CD4-positive, alpha-beta T cell treated with Interleukin-1 beta for 1 hour (primary cell): ENCODE data around the gene CLEC11A.
A peak's percentile ranks its signal among the peaks of the same experiment; 100 is the strongest.

ENCODE experiments used
- DNase-seq, 2 donors: peaks; one replicate each; pipeline ENCODE4 v3.0.0-alpha.2; 2020 to 2022

CLEC11A gene, protein sequence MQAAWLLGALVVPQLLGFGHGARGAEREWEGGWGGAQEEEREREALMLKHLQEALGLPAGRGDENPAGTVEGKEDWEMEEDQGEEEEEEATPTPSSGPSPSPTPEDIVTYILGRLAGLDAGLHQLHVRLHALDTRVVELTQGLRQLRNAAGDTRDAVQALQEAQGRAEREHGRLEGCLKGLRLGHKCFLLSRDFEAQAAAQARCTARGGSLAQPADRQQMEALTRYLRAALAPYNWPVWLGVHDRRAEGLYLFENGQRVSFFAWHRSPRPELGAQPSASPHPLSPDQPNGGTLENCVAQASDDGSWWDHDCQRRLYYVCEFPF

DNA sequence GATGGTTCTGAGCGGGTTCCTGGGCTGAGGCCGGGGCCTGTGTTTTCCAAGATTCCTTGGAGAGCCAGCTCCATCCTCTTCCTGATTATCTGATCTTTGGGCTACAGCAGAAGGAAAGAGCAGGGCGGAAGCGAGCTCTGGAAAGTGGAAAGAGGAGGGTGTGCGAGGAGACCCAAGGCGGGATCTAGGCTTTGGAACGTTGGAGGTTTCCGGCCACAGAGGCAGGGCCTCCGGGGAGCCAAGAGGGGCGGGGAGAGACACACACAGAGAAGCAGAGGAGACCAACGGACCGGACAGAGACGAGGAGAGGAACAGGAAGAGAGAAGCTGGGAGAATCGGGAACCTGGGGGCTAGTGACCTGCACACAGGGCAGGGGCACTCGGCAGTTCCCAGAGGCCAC is at the start of gene CLEC11A:
Gene CLEC11A, plus strand, starts transcription at position 296 of the 400 bp plus-strand sequence. CDS start 162 bp downstream, outside the sequence.
- no peak for DNase-seq

DNA sequence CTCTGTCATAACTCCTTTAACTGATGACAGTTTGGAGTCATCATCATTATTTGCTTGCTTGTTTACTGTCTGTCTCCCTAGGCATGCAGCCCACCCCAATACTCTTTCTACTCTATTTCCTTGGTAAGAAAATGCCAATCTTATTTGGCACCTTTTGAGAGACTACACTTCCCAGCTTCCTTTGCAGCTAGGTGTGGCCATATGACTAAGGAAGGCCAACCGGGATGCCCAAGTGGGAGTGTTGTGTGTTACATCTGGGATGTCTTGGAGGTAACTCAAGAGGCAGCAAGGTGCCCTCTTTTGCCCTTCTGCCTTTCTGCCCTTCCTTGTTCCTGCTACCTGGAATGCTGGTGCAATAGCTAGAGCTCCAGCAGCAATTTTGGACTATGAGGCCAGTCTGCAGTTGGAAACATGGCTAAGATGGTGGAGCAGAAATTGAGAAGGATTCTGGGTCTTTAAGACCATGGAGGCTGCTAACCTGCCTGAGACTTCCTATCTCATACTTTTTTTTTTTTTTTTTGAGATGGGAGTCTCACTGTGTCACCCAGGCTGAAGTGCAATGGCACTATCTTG is 46.5 kb upstream of the CLEC11A start:
- no peak for DNase-seq

DNA sequence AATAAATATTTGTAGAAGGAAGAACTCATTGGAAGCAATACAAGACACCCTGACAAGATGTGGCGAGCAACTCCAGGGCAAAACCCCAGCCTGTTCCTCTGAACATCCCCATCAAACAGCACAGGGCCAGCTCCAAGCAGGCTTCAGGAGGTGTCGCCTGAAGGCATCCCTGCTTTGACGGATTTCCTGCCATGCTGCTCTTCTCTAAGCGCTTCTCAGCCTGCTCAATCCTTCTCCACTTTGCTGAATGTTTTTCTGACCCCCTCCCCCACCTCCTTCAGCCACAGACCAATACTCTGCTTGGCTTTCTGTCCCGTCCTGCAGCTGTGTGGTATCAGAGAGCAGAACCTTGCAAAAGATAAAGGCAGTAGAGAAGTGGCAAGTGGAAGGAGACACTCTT is 45.5 kb upstream of the CLEC11A start:
- no peak for DNase-seq

DNA sequence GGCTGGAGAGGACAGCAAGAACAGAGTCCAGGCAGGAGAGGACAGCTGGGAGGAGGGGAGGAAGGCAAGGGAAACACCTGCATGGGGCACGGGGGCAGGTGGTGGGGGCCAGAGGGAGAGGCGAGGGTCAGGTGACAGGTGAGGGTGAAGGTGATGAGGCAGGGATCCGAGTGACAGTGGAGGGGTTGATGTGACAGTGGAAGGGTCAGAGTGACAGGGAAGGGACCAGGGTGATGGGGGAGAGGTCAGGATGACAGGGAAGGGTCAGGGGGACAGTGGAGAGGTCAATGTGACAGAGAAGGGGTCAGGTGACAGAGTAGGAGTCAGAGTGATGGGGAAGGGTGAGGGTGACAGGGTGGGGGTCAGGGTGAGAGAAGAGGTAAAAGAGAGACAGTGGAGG is 44.8 kb upstream of the CLEC11A start:
- DNase-seq = no peak

DNA sequence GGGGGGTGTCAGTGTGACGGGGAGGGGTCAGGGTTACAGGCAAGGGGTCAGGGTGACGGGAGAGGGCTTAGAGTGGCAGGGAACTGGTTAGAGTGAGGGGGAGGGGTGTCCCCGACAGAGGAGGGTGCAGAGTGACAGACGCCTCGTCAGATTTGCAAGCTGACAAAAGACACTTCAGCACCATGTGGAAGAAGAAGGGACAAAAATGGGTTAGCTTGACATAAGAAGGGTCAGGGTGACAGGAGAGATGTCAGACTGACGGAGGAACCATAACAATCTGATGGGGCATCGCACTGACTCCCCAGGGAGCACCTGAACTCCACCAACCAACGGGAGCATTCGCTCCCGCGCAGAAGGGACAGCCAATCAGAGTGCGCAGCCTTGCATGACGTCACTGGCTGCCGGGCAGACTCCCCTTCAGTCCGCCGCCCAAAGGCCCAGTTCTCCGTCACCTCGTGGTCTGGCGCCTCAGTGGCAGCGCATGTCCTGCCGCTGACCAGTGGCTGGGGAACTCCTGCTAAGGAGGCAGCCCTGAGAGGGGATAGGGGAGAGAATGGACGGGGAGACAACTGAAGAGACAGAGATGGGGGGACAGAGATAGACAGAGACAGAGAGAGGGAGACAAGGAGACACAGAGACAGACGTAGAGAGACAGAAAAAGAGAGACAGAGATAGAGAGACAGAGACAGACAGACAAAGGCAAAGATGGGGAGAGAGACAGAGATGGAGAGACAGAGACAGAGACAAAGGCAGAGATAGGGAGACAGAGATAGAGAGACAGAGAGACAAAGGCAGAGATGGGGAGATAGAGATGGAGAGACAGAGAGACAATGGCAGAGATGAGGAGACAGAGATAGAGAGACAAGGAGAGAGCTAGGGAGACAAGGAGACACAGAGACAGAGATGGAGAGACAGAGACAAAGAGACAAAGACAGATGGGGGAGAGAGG is 43.7 kb upstream of the CLEC11A start:
- peak; percentile 78 to 89 for DNase-seq

DNA sequence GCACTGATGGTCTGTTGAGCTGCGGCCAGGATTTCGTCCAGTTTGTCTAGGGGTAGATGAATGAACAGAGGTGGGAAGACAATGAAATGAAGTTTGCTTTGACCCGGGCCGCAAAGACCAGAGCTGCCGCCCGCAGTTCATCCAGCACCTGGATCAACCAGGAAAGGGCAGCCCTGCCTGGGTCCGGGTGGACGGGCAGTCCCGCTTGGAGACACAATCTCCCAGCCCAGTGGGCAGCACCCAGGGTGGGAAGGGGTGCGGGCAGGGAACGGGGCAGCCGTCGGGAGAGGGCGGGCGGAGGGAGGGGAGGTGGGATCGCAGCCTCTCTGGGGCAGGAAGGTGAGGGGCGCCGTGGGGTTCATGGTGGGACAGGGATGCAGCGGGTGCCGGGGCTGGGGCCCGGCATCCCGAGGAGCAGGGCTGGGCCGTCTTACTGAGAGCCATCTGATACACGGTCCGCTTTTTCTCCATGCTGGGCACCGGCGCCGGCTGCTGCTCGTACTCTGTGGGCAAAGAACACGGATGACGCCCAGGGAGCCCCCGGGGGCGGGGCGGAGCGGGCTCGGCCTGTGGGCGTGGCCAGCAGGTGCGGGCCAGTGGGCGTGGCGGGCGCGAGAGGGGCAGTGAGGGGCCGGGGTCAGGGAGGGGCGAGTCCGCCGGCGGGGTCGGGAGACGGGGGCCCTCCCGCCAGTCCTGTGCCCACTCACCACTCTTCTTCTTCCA is 36.7 kb upstream of the CLEC11A start:
- no peak for DNase-seq

DNA sequence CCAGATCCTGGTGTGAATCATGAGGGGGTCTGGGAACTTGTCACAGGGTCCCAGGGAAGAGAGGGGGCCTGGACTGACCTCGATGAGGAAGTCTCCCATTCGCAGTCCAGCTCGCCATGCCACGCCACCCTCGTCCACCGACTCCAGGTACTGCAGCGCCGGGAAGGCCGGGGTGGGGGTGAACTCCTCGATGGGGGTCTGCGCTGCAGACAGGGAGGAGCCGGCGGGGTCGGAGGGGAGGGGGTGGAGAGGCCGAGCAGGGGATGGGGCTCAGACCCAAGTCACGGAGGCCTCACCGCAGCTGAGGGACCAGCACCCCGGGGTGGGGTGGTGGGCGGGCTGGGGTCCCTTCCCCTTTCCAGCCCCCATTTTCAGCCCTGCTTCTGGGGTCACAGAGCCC is 34.4 kb upstream of the CLEC11A start:
- no peak for DNase-seq

DNA sequence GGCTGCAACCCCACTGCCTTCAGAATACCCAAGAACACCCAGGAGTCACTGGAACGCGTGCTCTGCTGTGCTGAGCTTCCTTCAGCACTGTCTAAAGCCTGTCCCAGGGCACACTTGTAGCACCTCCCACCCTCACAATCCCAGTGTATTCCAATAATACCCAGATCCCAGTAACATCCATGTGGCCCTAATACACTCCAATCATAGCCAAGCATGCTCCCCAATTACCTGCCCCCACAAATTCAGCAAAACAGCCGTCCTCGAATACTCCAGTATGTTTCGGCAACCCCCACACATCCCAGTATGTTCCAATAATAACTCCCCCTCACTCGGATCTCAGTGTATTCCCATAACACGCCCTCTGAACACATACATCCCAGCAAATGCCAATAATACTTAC is 32.7 kb upstream of the CLEC11A start:
- no peak for DNase-seq

DNA sequence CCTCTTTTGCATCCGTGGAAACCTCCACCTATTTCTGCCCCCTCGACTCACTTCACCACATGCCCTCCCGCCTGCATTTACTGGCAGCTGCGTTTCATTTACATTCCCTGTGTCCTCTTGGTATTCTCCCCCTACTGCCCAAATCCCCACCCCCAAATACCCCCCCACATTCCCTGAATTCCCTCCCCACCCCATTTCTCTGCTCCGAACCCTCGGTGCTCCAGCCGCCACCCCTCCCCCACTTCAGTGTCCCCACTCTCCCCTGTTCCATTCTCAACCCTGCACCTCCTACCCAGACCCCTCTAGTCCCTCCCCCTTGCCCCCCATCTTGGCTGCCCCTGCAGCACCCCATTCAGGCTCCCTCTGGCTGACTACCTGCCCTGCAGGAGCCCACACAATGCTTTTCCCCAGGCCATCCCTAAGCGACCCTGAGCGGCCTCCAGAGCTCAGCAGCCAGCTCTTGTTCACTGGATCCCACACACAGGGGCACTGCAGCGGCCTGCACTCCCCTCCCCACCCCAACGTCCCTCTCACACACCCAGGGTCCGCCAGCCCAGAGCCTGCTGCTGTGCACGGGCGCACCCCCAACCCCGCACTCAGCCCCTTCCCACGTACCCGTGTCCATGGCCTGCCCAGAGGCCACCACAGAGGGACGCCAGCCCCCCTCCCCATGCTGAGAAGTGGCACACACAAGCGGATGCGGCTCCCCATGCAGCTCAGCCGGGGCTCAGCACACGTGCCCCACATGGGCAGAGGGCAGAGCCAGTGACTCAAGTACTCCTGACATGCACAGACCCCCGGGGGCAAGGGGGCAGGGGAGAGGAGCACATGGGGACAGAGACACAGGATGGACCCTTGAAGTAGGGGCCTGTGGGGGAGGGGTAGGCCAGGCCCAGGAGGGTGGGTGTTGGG is 29.8 kb upstream of the CLEC11A start:
- DNase-seq = no peak

DNA sequence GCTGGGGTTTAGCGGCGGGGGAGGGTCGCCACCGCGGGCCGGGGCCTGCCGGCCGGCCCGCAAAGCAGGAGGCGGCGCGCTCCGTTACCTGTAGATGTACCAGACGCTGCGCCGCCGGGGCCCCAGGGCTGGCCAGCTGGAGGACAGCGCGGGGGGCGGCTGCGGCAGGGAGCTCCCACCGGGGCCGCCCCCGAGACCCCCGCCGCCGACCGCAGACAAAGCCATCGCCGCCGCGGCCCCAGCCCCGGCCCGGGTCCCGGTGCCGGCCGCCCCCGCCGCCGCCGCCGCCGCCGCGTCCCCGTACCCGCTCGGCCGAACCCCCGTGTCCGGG is 28.4 kb upstream of the CLEC11A start:
- DNase-seq = no peak

DNA sequence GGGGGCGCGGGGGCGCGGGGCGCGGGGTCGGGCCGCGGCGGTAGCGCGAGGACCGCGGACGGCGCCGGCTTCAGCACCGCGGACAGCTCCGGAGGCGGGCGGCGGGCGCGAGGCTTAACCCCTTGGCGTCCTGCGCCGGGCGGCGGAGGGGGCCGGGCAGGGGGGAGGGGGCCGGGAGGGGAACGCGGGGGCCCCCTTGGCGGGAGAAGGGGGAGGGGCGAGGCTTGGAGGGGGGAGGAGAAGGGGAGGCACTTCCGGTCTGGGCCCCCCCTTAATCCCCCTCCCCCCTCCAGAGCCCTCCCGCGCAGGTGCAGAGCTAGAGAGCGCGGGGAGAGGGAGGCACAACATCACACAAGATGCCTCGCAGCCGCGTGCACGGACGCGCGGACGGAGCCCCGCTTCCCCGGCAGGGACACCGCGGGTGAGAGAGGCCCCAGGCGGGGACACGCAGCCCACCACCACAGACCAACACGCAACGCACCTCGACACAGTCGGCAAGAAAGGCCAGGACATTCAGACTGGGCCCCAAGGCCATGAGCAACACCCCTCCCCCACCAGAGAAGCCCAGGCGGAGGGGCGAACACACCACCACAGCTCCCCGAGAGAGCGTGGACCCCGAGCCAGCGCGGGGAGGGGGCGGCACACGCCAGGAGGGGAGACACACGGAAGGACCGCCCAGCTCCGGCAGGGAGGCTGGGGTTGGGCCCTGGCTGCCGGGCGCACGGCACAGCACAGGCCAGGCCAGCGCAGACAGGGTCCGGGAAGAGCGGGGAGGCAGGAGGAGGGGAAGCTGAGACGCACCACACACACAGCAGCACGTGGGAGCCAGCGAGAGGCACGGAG is 27.7 kb upstream of the CLEC11A start:
- DNase-seq = no peak

DNA sequence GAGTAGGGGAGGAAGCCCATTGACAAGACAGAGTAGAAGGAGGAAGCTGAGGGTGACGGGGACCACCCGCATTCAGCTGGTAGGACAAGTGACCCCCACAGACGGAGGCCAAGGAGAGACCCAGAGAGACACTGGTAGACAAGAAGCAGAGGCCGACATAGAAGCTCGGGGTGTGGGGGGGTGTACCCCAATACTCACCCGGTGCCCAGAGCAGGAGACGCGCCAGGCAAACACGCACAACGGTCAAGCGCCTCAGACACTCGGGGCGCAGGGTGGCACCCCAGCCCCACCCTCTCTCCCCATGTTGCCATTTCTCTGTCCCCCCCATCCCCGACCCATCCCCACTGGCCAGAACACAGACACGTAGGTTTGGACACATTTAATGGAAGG is 27.1 kb upstream of the CLEC11A start:
- no peak for DNase-seq

DNA sequence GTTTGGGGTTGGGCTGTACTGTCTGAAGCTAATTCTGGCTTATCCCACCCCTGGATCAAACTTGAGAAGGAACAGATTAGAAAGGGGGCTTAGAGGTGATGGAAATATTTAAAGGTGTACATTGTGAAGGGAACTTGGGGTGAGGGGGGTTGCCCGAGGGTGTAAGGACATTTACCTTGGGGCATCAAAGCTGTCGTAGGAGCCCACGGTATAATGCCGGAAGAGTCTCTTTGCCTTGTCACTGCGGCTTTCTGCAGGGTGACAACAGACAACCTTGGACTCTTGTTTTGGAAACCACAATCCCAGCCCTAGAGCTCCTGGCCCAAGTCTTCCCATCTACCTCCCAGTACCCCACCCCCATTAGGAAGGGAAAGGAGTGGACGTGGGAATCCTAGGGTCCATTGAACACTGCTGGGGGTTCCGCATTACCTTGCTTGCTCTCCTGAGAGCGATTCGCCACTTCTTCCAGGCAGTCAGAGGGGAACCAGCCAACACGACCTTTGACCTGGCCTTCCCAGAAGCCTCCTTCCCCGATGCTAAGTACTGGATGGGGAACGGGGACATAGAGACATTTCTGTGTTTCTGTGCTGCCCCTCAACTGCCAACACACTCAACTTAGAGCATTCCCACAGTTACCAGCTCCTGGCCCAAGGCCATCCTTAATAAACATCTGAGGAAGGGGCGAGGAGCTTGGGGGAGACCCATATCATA is 25.6 kb upstream of the CLEC11A start:
- DNase-seq = no peak

DNA sequence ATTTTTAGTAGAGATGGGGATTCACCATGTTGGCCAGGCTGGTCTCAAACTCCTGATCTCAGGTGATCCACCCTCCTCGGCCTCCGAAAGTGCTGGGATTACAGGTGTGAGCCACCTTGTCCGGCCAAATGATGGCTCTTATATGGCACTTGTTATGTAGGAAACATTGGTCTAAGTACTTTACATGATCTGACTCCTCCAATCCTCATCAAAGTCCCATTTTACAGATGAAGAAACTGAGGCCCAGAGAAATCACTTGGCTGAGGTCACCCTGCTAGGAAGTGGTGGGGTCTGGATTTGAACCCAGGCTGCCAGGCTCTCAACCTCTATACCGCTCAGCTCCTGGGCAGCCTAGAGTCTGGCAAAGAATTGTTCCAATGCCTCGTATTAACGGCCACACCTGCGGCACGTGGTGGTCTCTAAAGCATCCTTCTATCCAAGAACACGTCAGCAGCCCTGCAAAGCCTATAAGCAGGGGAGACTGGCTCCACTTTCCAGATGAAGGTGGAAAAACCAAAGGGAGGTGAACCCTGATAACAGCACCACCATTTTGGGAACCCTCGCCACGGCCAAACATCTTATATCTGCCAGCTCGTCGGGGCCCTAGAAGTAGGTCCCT is 21.7 kb upstream of the CLEC11A start:
- no peak for DNase-seq

DNA sequence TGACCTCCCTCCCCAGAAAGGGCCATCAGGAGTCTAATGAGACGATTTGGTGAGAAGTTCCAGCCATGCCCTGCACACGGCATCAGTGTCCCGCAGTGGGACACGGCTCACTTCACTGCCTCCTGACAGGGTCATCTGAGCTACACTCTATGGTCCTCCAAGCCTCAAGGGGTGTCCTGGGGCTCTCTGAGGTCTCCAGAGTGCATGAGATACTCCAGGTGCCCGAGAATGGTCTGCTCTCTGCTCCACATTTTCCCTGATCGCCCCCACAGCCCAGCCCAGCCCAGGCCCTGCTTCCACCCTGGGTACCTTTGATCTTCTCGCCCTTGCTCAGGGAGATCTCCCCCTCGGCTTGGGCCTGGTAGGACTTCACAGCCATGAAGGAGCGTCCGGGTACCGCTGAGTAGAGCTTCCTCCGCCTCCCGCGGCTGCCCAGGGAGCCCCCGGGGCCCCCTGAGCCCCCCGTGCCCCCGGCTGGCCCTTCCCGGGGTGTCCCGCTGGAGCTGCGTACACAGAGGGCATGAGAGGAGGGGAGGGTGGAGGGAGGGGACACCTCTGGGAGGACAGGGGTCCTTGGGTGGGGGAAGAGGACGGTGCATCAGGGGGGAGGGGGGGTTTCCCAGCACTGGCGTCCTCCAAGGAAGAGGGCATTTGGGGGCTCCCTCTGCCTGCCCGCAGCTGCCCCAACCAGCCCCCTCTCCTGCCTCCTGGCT is 20.9 kb upstream of the CLEC11A start:
- no peak for DNase-seq

DNA sequence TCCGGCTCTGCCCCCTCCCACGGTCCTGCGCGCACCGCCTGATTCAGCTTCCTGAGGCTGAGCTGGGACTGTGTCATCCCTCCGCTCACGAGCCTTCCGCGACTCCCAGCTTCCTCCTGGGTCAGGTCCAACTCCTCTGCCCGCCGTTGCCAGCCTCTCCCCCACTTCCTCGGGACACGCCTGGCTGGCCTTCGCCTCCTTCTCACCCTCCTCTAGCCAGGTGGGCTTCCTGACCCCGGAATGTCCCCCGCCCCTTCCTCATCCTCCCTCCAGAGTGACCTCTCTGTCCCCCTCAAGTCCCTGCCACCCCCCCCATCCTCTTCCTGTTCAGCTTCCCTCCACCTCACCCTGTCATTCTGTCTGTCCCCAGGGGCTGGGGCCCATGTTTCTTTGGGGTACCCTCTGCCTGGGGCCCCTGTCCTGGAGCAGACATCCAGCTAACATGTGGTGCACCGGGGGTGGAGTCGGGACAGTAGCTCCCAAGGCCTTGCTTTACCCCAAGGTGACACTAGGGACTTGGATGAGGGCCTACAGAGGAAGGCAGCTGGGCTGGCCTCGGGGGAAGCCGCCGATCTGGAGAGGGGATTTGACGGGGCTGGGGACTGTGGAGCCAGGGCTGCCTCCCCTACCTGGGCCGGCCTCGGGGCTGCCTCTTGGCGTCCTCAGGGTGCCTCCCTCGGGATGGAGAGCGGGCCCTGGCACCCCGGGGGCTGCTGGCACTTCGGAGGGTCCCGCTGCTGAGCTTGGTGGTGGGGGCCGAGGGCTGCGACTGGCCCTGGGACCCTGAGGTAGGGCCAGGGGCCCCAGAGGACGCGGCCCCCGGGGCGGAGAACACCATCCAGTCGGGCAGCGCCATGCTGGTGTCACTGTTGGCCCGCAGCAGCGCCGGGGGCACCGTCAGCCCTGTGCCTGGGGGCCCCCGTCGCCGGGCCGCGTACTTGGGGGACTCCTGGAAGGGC is 20.0 kb upstream of the CLEC11A start:
- no peak for DNase-seq

DNA sequence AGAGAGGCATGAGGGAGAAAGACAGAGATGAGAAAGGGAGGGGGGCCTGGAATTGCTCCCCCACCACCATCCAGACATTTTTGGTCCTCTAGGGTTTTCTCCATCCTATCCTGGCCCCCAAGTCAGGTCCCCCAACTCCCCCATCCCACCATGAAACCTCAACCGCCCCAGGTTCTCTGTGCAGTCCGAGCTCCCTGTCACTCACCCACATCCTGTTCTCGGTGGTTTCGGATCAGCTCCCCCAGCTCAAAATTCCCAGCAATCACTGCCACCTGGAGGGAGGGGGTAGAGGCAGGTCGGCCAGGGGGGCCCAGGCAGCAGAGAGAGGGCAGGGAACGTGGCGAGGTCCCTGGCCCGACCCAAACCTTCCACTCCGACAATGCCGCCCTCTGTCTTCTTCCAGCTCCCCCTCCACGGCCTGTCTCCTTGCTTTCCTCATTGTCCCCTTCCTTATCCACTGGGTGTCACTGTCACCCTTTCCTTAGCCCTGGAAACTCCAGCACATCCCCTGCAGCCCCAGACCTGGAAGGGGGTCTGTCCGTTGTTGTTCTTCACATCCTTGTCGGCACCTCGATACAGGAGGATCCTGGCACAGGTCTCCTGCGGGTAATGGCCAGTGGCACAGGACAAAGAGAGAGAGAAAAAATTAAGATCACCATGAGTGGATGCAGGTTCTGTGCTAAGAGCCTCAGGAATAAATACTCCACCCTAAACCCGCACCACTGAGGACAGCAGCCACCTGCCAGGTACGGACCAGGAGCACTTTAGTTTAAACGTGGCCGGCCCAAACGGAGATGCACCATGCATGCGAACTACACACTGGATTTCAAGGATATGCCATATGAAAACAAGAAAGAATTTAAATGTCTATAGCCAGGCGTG is 19.0 kb upstream of the CLEC11A start:
- DNase-seq = no peak
